Aorta (tissue), 5 donors: ENCODE data around the gene MECP2. TPM values are rescaled to one million over a fixed set of nuclear protein-coding genes. Genes with fewer than 3 reads are reported as not detected.

ENCODE experiments used
- ATAC-seq: fragments of 200-7000 bp; cut with Tn5 transposase; one replicate; pipeline ENCODE4 v1.9.1; 2022; ENCODE audit warnings: moderate library complexity; ENCODE audit not compliant: low FRiP score
- DNase-seq, 2 donors: peaks; one replicate each; pipeline ENCODE4 v3.0.0-alpha.2; 2020
- H3K27ac ChIP-seq, 2 donors: one replicate each; pipeline ENCODE4 v1.5.1; 2013; ENCODE audit warnings: low read length in 2 of 2, mild to moderate bottlenecking in 2 of 2, moderate library complexity in 2 of 2, control low read depth in 1 of 2, inconsistent platforms in 1 of 2, low read depth in 1 of 2
- H3K27me3 ChIP-seq, 2 donors: one replicate each; pipeline ENCODE4 v1.6.1; 2013; ENCODE audit warnings: control low read depth in 1 of 2, low read length in 1 of 2, mild to moderate bottlenecking in 1 of 2, moderate library complexity in 1 of 2; ENCODE audit not compliant: insufficient read depth in 2 of 2, control insufficient read depth in 1 of 2
- H3K36me3 ChIP-seq, 2 donors: one replicate each; pipeline ENCODE4 v1.6.1; 2013; ENCODE audit warnings: control low read depth in 1 of 2, low read length in 1 of 2, mild to moderate bottlenecking in 1 of 2; ENCODE audit not compliant: insufficient read depth in 2 of 2, control insufficient read depth in 1 of 2
- H3K4me1 ChIP-seq, 2 donors: one replicate each; pipeline ENCODE4 v1.6.1; 2013; ENCODE audit warnings: low read length in 2 of 2, control low read depth in 1 of 2, mild to moderate bottlenecking in 1 of 2, moderate library complexity in 1 of 2; ENCODE audit not compliant: insufficient read depth in 2 of 2, control insufficient read depth in 1 of 2
- H3K4me3 ChIP-seq, 2 donors: one replicate each; pipeline ENCODE4 v1.5.1; 2013; ENCODE audit warnings: low read length in 2 of 2, control low read depth in 1 of 2, mild to moderate bottlenecking in 1 of 2
- H3K9me3 ChIP-seq: one replicate; pipeline ENCODE4 v1.6.1; 2013; ENCODE audit warnings: mild to moderate bottlenecking, low read length; ENCODE audit not compliant: control insufficient read depth
- WGBS, 2 donors: extraction: QIAGEN DNeasy Blood & Tissue Kit; methylation state at CpG; one replicate each; pipeline ENCODE4 v1.1.7; 2013; 5-methylcytosine and 5-hydroxymethylcytosine counted together
- intact Hi-C, 2 donors: fragments of 100-400 bp; cut with DNase I; formaldehyde crosslinking; loops; one replicate each; pipeline versions ENCODE4 v1.14.2 to v1.15.0; 2022
- polyA plus RNA-seq, 2 donors: library from polyadenylated mRNA; stranded (reverse); fragments of 200-250 nt; gene quantifications; one replicate each; pipeline ENCODE4 v1.2.3, GENCODE V29; 2013
- total RNA-seq, 2 donors: library from RNA; stranded (reverse); fragmentation: NEBNext Ultra II Directional; extraction: Animal tissue kit (Norgen Biotek cat#: 25700); gene quantifications; one replicate each; pipeline ENCODE4 v1.2.1, GENCODE V29; 2021
- donor health status: healthy with polysubstance abuse.
- donor health status: Bipolar disorder and iron deficiency.
- donor health status: DM: no; HTN: no; CAD: no.
- donor health status: DM: no; HTN: no; CAD: no.
- donor health status: DM: yes; HTN: yes; CAD: no.

MECP2 gene
- total and polyA plus RNA-seq, 4 donors = 10.4 to 80.7 (median 49.2) TPM

DNA sequence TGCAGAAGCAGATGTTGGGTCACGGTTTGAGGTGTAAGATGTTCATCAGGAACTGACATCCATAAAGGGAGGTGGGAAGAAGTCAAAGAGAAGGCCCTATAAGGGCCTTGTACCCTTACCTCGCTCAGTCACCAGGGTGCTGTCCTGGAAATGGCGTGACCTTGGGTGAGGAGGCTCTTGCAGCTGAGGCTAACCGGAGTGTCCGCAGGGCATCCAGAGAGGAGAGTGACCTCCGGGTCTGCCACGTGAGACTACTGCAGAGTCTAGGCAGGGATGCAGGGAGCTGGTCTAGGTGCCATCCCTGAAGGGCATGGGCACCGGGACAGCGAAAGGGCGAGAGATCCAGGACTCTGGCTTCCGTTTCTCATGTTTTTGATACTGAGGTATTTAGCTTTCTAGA, 49.1 kb downstream of the MECP2 start:
- intact Hi-C loops = loop anchor here in 1 of 2 donors (5.0 kb wide), 1 partner anchor 36 kb away; no protein-coding TSS in a partner anchor
- Histone ChIP-seq H3K4me3 (no peak overlapping the region), H3K4me1 (peaks cover 0 to 6% of the 10 kb centered on the region in 2 donors), H3K27ac (no peak overlapping the region), H3K36me3 (no peaks in the 10 kb centered on the region), H3K27me3 (no peaks in the 10 kb centered on the region), H3K9me3 (no peaks in the 10 kb centered on the region)
- no peak for DNase-seq
- WGBS, 2 donors = 80 to 83% methylated on average over 11 of the region's 11 CpGs
- ATAC-seq = no peak

DNA sequence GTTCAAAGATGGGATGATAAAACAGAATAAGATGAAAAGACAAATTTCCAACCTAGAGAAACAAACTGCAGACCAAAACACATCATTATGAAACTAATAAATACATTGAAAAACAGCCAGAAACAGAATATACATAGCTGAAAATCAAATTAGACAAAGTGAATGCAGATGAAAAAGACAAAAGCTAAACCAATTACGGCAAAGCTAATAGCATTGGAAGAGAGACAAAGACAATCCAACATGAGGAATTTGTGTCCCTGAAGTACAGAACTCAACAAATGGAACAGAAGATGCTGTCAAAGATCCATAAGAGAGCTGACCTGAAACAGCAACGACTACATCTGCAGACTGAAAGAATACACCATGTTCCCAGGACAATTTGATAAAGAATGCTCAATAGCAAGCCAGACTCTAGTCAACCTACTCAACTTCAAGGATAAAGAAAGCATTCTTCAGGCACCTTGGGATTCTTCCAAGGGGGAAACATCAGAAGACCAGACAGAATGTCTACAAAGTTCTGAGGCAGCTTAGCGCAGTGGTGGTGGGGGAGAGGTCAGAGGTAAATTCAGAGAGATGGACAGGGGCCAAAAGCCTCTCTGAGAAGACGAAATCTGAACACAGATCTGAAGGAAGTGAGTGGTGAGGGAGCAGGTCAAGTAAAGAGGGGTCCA, 50.4 kb downstream of the MECP2 start:
- Histone ChIP-seq H3K9me3 (no peaks in the 10 kb centered on the region), H3K4me1 (peaks cover 0 to 6% of the 10 kb centered on the region in 2 donors), H3K27me3 (no peaks in the 10 kb centered on the region), H3K4me3 (no peak overlapping the region), H3K27ac (no peak overlapping the region), H3K36me3 (no peaks in the 10 kb centered on the region)
- WGBS, 2 donors = 62 to 63% methylated on average over 4 of the region's 4 CpGs
- ATAC-seq = no peak
- intact Hi-C loops = loop anchor here in 1 of 2 donors (5.0 kb wide), 1 partner anchor 35 kb away; no protein-coding TSS in a partner anchor
- no peak for DNase-seq

DNA sequence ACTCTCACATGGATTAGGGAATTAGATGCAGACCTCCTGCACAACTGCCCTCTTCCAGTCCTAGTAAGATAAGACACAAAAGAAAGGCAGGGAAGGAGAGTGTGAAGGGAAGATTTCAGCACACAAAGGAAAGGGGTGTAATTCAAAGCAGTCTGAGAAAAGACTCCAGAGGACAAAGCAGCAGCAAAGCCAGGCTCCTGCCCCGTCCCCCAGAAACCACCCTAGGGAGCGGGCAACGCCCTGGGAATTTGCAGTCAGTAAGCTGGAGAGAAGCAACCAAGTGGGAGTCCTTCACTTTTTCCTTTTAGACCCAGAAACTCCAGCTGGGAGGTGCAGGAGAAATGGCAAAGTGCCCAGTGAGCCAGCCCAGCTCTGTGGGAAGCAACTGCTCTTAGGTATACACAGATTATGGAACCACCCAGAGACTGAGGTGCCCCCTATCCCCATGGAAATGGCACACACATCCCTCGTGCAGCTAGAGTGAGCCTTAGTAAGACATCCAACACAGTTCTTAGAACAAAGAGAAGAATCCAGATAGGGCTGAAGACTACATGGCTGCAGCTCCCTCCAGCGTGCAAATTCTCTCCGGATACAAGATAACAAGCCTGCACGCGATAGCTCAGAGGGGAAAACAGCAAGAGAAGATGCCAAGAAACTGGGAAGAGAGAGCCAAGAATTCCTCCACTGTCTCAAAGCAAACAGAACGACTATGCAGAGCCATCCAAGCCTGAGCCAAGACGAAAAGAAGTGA, 51.3 kb downstream of the MECP2 start:
- DNase-seq = no peak
- H3K36me3 ChIP-seq = no peaks in the 10 kb centered on the region
- H3K9me3 ChIP-seq = no peaks in the 10 kb centered on the region
- H3K27ac ChIP-seq = no peak overlapping the region
- H3K4me3 ChIP-seq = no peak overlapping the region
- peaks cover 0 to 6% of the 10 kb centered on the region in 2 donors for H3K4me1 ChIP-seq
- ATAC-seq = peak; percentile 63
- intact Hi-C loops = loop anchor here in 1 of 2 donors (5.0 kb wide), 1 partner anchor 34 kb away; no protein-coding TSS in a partner anchor
- 13 to 36% methylated on average over 10 of the region's 10 CpGs for WGBS, 2 donors
- no peaks in the 10 kb centered on the region for H3K27me3 ChIP-seq

DNA sequence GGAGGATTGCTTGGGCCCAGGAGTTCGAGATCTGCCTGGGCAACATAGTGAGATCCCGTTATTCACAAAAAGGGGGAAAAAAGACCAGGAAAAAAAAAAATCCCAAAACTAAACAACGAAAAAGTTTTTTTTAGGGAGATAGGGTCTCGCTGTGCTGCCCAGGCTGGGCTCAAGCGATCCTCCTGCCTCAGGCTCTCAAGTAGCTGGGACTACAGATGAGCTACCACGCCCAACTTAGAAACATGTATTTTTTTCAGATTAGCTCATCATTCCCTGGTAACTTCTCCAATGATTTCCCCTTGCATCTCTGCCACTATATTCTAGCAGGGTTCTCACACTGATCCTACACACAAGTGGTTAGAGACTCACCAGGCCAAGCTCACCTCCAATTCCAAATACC, 53.4 kb downstream of the MECP2 start:
- H3K4me1 ChIP-seq = peaks cover 0 to 6% of the 10 kb centered on the region in 2 donors
- no peak overlapping the region for H3K4me3 ChIP-seq
- ATAC-seq (no peak), DNase-seq (no peak)
- WGBS, 2 donors = 85 to 92% methylated on average over 6 of the region's 6 CpGs
- no peaks in the 10 kb centered on the region for H3K9me3 ChIP-seq
- H3K27ac ChIP-seq = no peak overlapping the region
- H3K27me3 ChIP-seq = no peaks in the 10 kb centered on the region
- no peaks in the 10 kb centered on the region for H3K36me3 ChIP-seq
- intact Hi-C loops = no loop called here

DNA sequence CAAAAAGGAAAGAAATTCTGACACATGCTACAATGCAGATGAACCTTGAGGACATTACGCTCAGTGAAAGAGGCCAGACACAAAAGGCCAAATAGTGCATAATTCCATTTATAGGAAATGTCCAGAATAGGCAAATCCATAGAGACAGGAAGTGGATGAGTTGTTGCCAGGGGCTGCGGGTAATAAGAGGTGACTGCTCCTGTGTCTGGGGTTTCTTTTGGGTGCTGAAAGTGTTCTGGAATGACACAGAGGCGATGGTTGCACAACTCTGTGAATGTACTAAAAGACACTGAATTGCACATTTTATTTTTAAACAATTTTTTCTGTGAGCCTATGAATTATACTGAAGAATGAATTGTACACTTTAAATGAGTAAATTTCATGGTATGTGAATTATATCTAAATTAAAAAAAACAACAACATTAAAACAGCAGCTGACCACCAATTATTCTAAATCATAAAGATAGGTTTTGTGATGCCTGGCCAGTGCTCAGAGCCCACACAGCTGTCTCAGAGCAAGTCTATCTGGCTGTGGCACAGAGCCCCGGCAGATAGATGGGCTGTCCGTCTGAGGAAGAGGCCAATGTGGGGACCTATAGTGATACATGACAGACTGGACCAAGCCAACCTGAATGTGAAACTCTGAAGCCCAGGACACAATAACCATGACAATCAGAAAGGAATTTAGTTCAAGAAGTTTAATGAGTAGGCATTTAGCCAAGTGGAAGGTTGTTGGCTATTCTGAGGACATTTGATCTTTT, 54.3 kb downstream of the MECP2 start:
- peaks cover 0 to 6% of the 10 kb centered on the region in 2 donors for H3K4me1 ChIP-seq
- H3K27me3 ChIP-seq = no peaks in the 10 kb centered on the region
- H3K4me3 ChIP-seq = no peak overlapping the region
- no peak for DNase-seq
- no peak overlapping the region for H3K27ac ChIP-seq
- no peaks in the 10 kb centered on the region for H3K36me3 ChIP-seq
- no peaks in the 10 kb centered on the region for H3K9me3 ChIP-seq
- intact Hi-C loops = no loop called here
- ATAC-seq = peak; percentile 43
- WGBS, 2 donors = 51 to 55% methylated on average over 5 of the region's 5 CpGs

DNA sequence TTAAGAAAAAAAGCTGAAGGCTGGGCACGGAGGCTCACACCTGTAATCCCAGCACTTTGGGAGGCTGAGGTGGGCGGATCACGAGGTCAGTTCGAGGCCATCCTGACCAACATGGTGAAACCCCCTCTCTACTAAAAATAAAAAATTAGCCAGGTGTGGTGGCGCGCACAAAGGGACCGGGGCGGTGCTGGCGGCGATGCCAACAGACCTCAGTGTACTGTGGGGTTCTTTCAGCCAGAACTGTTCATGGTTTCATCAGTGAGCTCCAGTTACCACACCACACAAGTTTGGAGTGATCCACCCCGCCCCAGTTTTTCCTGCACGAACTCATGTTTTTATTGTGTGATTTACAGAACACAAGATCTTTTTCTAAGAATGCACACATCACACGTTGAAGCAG, 56.7 kb downstream of the MECP2 start:
- H3K27ac ChIP-seq = no peak overlapping the region

DNA sequence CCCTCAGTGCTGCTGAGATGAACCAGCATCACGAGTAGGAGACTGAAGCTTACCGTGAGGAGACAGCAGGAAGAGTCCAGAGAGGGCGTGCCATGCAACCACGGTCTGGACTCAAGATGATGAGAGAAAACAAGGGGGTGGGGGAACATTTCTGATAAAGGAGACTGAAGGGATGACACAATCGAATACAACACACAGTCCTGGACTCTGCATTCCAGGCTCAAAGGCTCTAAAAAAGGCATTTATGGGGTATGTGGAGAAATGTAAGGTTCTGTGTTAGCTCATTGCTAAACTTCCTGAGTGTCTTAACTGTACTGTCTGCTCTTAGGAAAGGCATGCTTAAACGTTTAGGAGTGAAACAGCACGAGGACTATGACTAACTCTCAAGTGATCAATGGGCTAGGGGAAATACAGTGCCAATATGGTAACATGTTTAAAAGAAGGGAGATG, 57.2 kb downstream of the MECP2 start:
- no peaks in the 10 kb centered on the region for H3K27me3 ChIP-seq
- DNase-seq (no peak), ATAC-seq (no peak)
- no peak overlapping the region for H3K4me3 ChIP-seq
- H3K9me3 ChIP-seq = no peaks in the 10 kb centered on the region
- H3K36me3 ChIP-seq = no peaks in the 10 kb centered on the region
- no peak overlapping the region for H3K27ac ChIP-seq
- no peaks in the 10 kb centered on the region for H3K4me1 ChIP-seq
- 46 to 57% methylated on average over 7 of the region's 7 CpGs for WGBS, 2 donors
- intact Hi-C loops = no loop called here

More for the DNA sequence above, 56.7 kb downstream of the MECP2 start:
- no peaks in the 10 kb centered on the region for H3K9me3 ChIP-seq
- H3K4me1 ChIP-seq = no peaks in the 10 kb centered on the region
- H3K36me3 ChIP-seq = no peaks in the 10 kb centered on the region
- no peak for ATAC-seq
- intact Hi-C loops = no loop called here
- H3K4me3 ChIP-seq = no peak overlapping the region
- no peak for DNase-seq
- WGBS, 2 donors = 84 to 85% methylated on average over 13 of the region's 13 CpGs
- H3K27me3 ChIP-seq = no peaks in the 10 kb centered on the region

DNA sequence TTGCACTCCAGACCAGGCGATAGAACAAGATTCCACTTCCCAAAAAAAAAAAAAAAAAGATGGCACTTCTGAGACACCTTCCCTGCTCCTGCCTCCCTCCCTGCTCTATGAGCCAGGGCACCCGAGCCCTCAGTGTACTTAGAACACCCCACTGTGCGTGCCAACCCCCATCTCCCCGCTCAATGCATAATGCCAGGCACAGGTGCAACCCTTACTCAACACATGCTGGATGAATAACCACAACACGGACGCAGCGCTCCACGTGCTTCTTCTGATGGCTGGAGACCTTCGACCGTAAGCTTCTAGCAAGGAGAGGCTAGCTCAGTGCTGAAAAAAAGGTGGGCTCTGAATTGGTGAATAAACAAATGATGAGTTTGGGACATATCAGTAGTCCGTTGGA, 57.9 kb downstream of the MECP2 start:
- H3K27me3 ChIP-seq = no peaks in the 10 kb centered on the region
- no peak overlapping the region for H3K4me3 ChIP-seq
- ATAC-seq (no peak), DNase-seq (no peak)
- 90 to 94% methylated on average over 10 to 11 of the region's 11 CpGs for WGBS, 2 donors
- H3K27ac ChIP-seq = no peak overlapping the region
- intact Hi-C loops = no loop called here
- no peaks in the 10 kb centered on the region for H3K4me1 ChIP-seq
- H3K36me3 ChIP-seq = no peaks in the 10 kb centered on the region
- H3K9me3 ChIP-seq = no peaks in the 10 kb centered on the region
